ENCODE results near the gene PPP1R3F.
"Not testable (repeated sequence)": the region's sequence is repeated elsewhere in the genome, so short reads cannot be mapped to it uniquely, and the experiment has no call there.

PPP1R3F gene

DNA sequence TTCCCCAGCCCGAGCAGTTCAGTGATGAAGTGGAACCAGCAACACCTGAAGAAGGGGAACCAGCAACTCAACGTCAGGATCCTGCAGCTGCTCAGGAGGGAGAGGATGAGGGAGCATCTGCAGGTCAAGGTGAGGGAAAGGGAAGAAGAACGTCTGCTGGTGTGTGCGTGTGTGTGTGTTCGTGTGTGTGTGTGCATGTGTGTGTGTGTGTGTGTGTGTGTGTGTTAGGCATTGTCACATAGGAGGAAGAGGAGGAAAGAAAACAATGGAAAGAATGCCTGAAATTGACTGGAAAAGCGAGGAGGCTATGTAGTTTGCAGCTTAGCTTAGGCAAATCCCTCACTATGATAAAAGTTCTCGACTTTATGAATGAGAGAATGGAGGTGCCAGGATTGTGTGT, 54.1 kb downstream of the PPP1R3F start:
- not testable (repeated sequence) for DNase-seq

DNA sequence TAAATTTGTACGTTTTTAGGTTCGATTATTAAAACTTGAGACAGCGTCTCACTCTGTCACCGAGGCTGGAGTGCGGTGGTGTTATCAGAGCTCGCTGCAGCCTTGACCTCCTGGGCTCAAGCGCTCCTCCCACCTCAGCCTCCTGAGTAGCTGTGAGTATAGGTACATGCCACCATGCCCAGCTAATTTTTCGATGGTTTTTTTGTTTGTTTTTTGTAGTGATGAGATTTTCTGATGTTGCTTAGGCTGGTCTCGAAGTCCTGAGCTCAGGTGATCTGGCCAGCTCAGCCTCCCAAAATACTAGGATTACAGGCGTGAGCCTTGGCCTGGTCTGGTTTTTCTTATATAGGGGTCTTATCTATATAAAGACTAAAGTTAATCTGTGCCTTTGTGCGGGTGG, 60.8 kb downstream of the PPP1R3F start:
- not testable (repeated sequence) for DNase-seq

DNA sequence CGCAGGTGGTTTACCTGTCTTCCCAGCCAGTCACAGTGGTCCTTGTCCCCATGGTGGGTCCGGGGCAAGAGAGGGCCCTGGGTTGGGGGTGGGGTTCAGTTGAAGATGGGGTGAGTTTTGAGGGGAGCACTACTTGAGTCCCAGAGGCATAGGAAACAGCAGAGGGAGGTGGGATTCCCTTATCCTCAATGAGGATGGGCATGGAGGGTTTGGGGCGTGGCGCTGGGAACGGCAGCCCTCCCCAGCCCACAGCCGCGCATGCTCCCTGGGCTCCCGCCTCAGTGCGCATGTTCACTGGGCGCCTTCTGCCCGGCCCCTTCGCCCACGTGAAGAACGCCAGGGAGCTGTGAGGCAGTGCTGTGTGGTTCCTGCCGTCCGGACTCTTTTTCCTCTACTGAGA, 61.7 kb downstream of the PPP1R3F start, which contains the start of gene GAGE13:
Gene GAGE13, plus strand, starts transcription at position 301 of the 400 bp plus-strand sequence. CDS start 1,156 bp downstream, outside the sequence.
- DNase-seq, result not testable (repeated sequence)

DNA sequence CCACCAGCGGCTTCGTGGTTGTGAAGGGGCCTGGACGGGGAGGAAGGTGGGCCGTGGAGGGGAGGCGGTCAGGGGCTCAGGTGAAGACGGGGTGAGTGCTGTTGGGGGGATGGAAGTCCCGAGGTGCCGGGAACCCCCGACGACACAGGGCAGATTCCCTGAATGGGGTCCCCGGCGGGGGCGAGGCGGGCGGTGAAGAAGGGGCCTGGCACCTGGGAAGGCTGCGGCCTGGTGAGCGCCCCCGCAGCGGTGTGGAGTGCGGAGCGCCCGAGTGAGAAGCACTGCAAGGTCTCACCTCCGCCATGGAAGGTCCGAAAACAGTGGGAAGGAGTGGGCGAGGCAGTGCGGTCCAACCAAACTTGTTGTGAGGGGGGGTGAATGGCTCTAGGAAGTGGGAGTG, 62.2 kb downstream of the PPP1R3F start:
- not testable (repeated sequence) for DNase-seq
